H9 (cell line): Measurements from ENCODE around the gene C2CD2. TPM values are rescaled to one million over a fixed set of nuclear protein-coding genes. Genes with fewer than 3 reads are reported as not detected.

Experiments used
- DNase-seq: peaks from one replicate; pipeline ENCODE4 v3.0.0-alpha.2; 2017
- H2AFZ ChIP-seq: one replicate; pipeline ENCODE4 v1.6.1; 2013; ENCODE audit warnings: mild to moderate bottlenecking, low read length, control low read depth, moderate library complexity
- H2AK5ac ChIP-seq: 2 replicates; pipeline ENCODE4 v1.6.1; 2013; ENCODE audit warnings: low read length, control low read depth, mixed read lengths; ENCODE audit not compliant: insufficient read length
- H2BK120ac ChIP-seq: one replicate; pipeline ENCODE4 v1.6.1; 2013; ENCODE audit warnings: low read depth, mild to moderate bottlenecking, low read length, control low read depth, inconsistent platforms; ENCODE audit not compliant: poor library complexity, severe bottlenecking
- H2BK12ac ChIP-seq: 2 replicates; pipeline ENCODE4 v1.6.1; 2013; ENCODE audit warnings: low read length, control low read depth, mixed read lengths, low read depth; ENCODE audit not compliant: insufficient read length
- H2BK15ac ChIP-seq: 2 replicates; pipeline ENCODE4 v1.6.1; 2013; ENCODE audit warnings: low read depth, low read length, control low read depth
- H2BK20ac ChIP-seq: one replicate; pipeline ENCODE4 v1.6.1; 2013; ENCODE audit warnings: low read depth, mild to moderate bottlenecking, low read length, control low read depth, inconsistent platforms; ENCODE audit not compliant: poor library complexity, severe bottlenecking
- H2BK5ac ChIP-seq: 2 replicates; pipeline ENCODE4 v1.6.1; 2013; ENCODE audit warnings: low read length, control low read depth, mixed read lengths; ENCODE audit not compliant: insufficient read length
- H3K14ac ChIP-seq: 2 replicates; pipeline ENCODE4 v1.6.1; 2013; ENCODE audit warnings: low read length, control low read depth; ENCODE audit not compliant: insufficient read depth
- H3K18ac ChIP-seq: 2 replicates; pipeline ENCODE4 v1.6.1; 2013; ENCODE audit warnings: low read depth, mild to moderate bottlenecking, mixed read lengths, low read length, control low read depth; ENCODE audit not compliant: insufficient read length
- H3K23ac ChIP-seq: 2 replicates; pipeline ENCODE4 v1.6.1; 2013; ENCODE audit warnings: low read length, control low read depth, mixed read lengths, low read depth; ENCODE audit not compliant: insufficient read length
- H3K23me2 ChIP-seq: 2 replicates; pipeline ENCODE4 v1.6.1; 2013; ENCODE audit warnings: low read depth, mild to moderate bottlenecking, mixed read lengths, low read length, control low read depth; ENCODE audit not compliant: insufficient read length, poor library complexity, severe bottlenecking
- H3K27ac ChIP-seq: 2 replicates; pipeline ENCODE4 v1.5.1; 2013; ENCODE audit warnings: low read length, control low read depth, mixed read lengths, low read depth; ENCODE audit not compliant: insufficient read length
- H3K27me3 ChIP-seq: 2 replicates; pipeline ENCODE4 v1.6.1; 2013; ENCODE audit warnings: low read length, control low read depth, inconsistent platforms; ENCODE audit not compliant: insufficient read depth
- H3K4ac ChIP-seq: 2 replicates; pipeline ENCODE4 v1.6.1; 2013; ENCODE audit warnings: low read depth, mild to moderate bottlenecking, control low read depth, inconsistent platforms, low read length, moderate library complexity
- H3K4me1 ChIP-seq: 2 replicates; pipeline ENCODE4 v1.6.1; 2013; ENCODE audit warnings: low read length, control low read depth, inconsistent platforms; ENCODE audit not compliant: insufficient read depth
- H3K4me2 ChIP-seq: 2 replicates; pipeline ENCODE4 v1.6.1; 2013; ENCODE audit warnings: low read length, control low read depth, mixed read lengths; ENCODE audit not compliant: insufficient read length, insufficient read depth
- H3K56ac ChIP-seq: 2 replicates; pipeline ENCODE4 v1.6.1; 2013; ENCODE audit warnings: low read depth, mild to moderate bottlenecking, mixed read lengths, low read length, control low read depth; ENCODE audit not compliant: insufficient read length
- H3K79me1 ChIP-seq: 2 replicates; pipeline ENCODE4 v1.6.1; 2013; ENCODE audit warnings: low read depth, mild to moderate bottlenecking, moderate library complexity, low read length, control low read depth, inconsistent platforms; ENCODE audit not compliant: insufficient read depth, poor library complexity, severe bottlenecking
- H3K79me2 ChIP-seq: 2 replicates; pipeline ENCODE4 v1.6.1; 2013; ENCODE audit warnings: low read length, control low read depth, inconsistent platforms; ENCODE audit not compliant: insufficient read depth
- H3K9ac ChIP-seq: 2 replicates; pipeline ENCODE4 v1.6.1; 2013; ENCODE audit warnings: low read length, control low read depth, mixed read lengths; ENCODE audit not compliant: insufficient read length; ENCODE audit errors: extremely low read depth
- H3K9me3 ChIP-seq: one replicate; pipeline ENCODE4 v1.6.1; 2013; ENCODE audit warnings: low read depth, low read length, inconsistent platforms; ENCODE audit not compliant: control insufficient read depth
- H3T11ph ChIP-seq: one replicate; pipeline ENCODE4 v1.6.1; 2013; ENCODE audit warnings: mild to moderate bottlenecking, low read length, control low read depth, inconsistent platforms
- H4K20me1 ChIP-seq: one replicate; pipeline ENCODE4 v1.6.1; 2013; ENCODE audit not compliant: control insufficient read depth, insufficient read length, insufficient read depth
- H4K5ac ChIP-seq: 2 replicates; pipeline ENCODE4 v1.6.1; 2013; ENCODE audit warnings: low read depth, mild to moderate bottlenecking, mixed read lengths, low read length, control low read depth; ENCODE audit not compliant: insufficient read length
- H4K8ac ChIP-seq: replicated peaks from 2 replicates; pipeline ENCODE4 v1.6.1; 2013; ENCODE audit warnings: low read length, control low read depth, mixed read lengths, low read depth; ENCODE audit not compliant: insufficient read length
- H4K91ac ChIP-seq: 2 replicates; pipeline ENCODE4 v1.6.1; 2013; ENCODE audit warnings: low read depth, mild to moderate bottlenecking, moderate library complexity, mixed read lengths, low read length, control low read depth; ENCODE audit not compliant: insufficient read length
- H3K27ac Mint-ChIP-seq, 3 experiments: 2 replicates in 2 of 3; 3 replicates in 1 of 3; pipeline ENCODE4 v1.8.0; 2020 to 2021; ENCODE audit warnings: mixed read lengths in 3 of 3, mild to moderate bottlenecking in 1 of 3, moderate library complexity in 1 of 3
- H3K27me3 Mint-ChIP-seq: 2 replicates; pipeline ENCODE4 v1.8.0; 2021; ENCODE audit warnings: low read depth, mild to moderate bottlenecking, moderate library complexity, mixed read lengths
- H3K36me3 Mint-ChIP-seq, 3 experiments: 2 replicates in 2 of 3; 3 replicates in 1 of 3; pipeline ENCODE4 v1.8.0; 2020 to 2021; ENCODE audit warnings: low read depth in 3 of 3, mixed read lengths in 3 of 3; ENCODE audit not compliant: insufficient read depth in 1 of 3
- H3K4me1 Mint-ChIP-seq, 2 experiments: 2 replicates each; pipeline ENCODE4 v1.8.0; 2020; ENCODE audit warnings: mixed read lengths in 2 of 2
- H3K4me3 Mint-ChIP-seq, 2 experiments: 2 replicates in 1 of 2; 3 replicates in 1 of 2; pipeline ENCODE4 v1.8.0; 2020 to 2021; ENCODE audit warnings: mild to moderate bottlenecking in 2 of 2, mixed read lengths in 2 of 2, moderate library complexity in 1 of 2
- H3K9me3 Mint-ChIP-seq, 2 experiments: 2 replicates in 1 of 2; 3 replicates in 1 of 2; pipeline ENCODE4 v1.8.0; 2020; ENCODE audit warnings: mild to moderate bottlenecking in 2 of 2, mixed read lengths in 2 of 2, moderate library complexity in 1 of 2
- CTCF ChIP-seq: fragments of 200-600 bp; sonication (generic); conservative IDR thresholded peaks from 3 replicates; pipeline ENCODE4 v1.8.0; 2021; ENCODE audit warnings: antibody characterized with exemption, mild to moderate bottlenecking
- WGBS: extraction: QIAGEN DNeasy Blood & Tissue Kit; methylation state at CpG from one replicate; pipeline ENCODE4 v1.1.7; 2013; ENCODE audit warnings: missing lambda C conversion rate, low lambda C conversion rate, mixed read lengths; ENCODE audit not compliant: insufficient read length; ENCODE audit errors: extremely low coverage; 5-methylcytosine and 5-hydroxymethylcytosine counted together
- total RNA-seq: library from RNA; stranded (reverse); gene quantifications from 2 replicates; pipeline ENCODE4 v1.2.1, GENCODE V29; 2021

C2CD2 gene
- total RNA-seq, 1 experiment from 2014 or later = 14.6 TPM

GRCh38 chr21:41846536-41846935 is 107.3 kb downstream of the C2CD2 start:
- Mint-ChIP-seq H3K27ac (peak overlapping the region in 2 of 3 experiments; percentile 23 to 55; a peak in 3 of 7 replicates), H3K27me3 (no peaks in the 10 kb centered on the region), H3K4me1 (0 out of 4 replicates have a peak, but pooled peaks cover 0 to 4% of the 10 kb centered on the region in 2 experiments), H3K4me3 (no peak overlapping the region), H3K36me3 (peaks cover 13 to 28% (median 18%) of the 10 kb centered on the region in 3 experiments), H3K9me3 (peaks cover 2 to 3% of the 10 kb centered on the region in 2 experiments; a peak in 1 of 5 replicates)
- no peak overlapping the region for H3T11ph ChIP-seq
- H2BK120ac ChIP-seq = no peak overlapping the region
- no peaks in the 10 kb centered on the region for H4K20me1 ChIP-seq
- no peaks in the 10 kb centered on the region for H3K23me2 ChIP-seq
- no peak overlapping the region for H2BK15ac ChIP-seq
- DNase-seq = no peak
- H3K56ac ChIP-seq = no peak overlapping the region
- no peak overlapping the region for H3K18ac ChIP-seq
- H3K23ac ChIP-seq = no peak overlapping the region
- H3K4ac ChIP-seq = no peak overlapping the region
- H3K9me3 ChIP-seq = no peaks in the 10 kb centered on the region
- no peak overlapping the region for H2AK5ac ChIP-seq
- no peaks in the 10 kb centered on the region for H3K79me2 ChIP-seq
- no peak overlapping the region for H4K5ac ChIP-seq
- no peak overlapping the region for H4K8ac ChIP-seq
- no peak overlapping the region for H2BK20ac ChIP-seq
- WGBS = no CpG with 5 or more reads among the region's 7 CpGs
- H3K27ac ChIP-seq = no peak overlapping the region
- H2AFZ ChIP-seq = no peak overlapping the region
- no peak overlapping the region for H3K14ac ChIP-seq
- no peak overlapping the region for H2BK12ac ChIP-seq
- no peak overlapping the region for H2BK5ac ChIP-seq
- TF ChIP-seq CTCF = no peak
- H3K9ac ChIP-seq = no peak overlapping the region
- H3K4me2 ChIP-seq = no peak overlapping the region
- no peaks in the 10 kb centered on the region for H3K27me3 ChIP-seq
- no peak overlapping the region for H4K91ac ChIP-seq
- no peaks in the 10 kb centered on the region for H3K4me1 ChIP-seq
- H3K79me1 ChIP-seq = no peaks in the 10 kb centered on the region
